NK-92 treated with Interleukin-12 subunit alpha and Interleukin-12 subunit beta, amount 100 ng/mL, for 24 hours (cell line): ENCODE measurements around the gene MYL12B.
"Not testable (repeated sequence)": the region's sequence is repeated elsewhere in the genome, so short reads cannot be mapped to it uniquely, and the experiment has no call there.

Source experiments
- DNase-seq: peaks from one replicate; lab custom pipeline; 2025; lab: John Stamatoyannopoulos, UW

Gene MYL12B

DNA sequence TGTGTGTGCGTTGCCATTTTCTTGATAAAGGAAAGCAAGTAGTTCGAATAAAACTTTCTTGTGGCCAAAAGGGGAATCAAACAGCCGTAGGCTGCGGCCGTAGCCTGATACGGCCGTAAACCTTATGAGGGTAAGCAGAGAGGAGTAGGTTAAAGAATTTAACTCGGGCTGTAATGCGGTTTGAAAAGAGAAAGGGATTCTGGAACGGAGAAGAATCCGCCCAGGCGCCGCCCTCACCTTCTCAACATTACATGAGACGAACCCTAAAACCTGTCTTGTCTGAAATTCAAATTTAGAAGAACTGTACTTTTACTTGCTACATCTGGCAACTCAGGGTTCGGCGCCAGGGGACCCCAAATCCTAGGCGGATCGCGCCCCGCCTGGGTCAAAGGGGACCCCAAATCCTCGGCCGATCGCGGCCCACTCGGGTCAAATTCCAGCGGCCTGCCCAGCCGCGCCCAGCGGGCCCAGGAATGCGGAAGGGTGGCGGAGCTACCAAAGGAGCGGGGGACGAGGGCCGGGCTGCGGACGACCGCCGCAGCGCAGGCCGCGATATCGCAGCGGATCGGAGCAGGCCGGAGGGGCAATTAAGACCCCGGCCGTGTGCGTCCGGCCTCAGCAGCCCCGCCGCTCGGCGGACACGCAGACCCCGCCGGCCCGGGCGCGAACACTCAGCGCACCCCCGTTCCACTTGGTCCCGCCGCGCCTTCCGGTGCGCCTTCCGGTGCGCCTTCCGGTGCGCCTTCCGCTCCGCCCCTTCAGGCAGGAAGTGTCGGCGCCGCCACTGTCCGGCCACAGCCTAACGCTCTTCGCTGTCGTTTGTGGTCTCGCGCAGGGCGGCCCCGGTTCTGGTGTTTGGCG lies at the start of gene MYL12B:
Gene MYL12B (plus strand): TSS at position 761 of the 861 bp plus-strand sequence. CDS start 10,766 bp downstream, outside the sequence.
- DNase-seq, result peak; percentile 62

DNA sequence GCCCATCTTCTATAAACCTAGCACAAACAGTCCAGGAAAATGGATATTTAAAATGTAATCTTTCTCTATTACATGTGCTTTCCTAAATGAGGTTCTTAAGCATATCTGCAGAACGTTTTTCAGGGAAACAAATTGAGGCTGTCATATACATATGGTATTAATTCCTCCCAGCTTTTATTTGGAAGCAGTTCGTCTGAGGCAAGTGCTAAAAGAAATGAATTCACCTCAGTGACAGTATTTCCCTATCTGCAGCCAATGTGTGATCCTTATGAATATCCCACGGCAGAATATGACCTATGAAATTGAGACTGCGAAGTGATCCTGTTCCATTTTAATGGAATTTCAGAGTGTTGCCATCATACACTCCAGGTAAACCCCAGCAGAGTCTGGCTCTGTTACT lies 49.3 kb upstream of the MYL12B start:
- DNase-seq, result no peak

DNA sequence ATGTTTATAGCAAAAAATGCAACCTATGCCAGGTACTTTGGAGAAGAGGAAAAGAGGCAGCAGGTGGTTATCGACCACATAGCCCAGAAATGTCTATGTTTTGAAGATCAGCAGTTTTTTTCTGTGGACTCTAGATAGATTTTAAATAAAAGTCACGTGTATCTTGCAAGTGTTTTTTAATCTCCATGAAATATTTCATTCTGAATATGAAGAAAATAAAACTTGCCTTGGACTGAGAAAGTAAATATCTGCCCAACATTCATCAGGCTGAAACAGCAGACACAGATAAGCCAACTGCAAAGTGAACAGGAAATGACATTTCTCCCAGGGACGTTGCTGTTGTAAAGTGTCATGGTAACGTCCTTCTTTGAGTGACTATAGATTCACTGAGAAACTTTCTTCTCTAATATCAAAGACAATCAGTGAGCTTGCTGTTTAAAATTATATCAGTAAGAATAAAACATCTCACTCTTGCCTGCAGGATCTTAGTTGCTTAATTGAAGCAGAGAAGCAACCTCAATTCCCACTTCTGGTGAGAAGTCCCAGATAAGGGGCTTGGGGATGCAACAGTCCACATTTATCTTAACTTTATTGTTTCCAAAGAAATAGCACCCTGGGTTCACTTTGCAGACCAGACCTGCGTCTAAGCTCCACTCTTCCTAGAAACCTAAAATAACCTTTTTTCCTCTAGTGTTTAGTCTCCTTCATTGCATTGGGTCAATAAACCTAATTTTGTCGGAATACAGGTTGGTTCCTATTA lies 48.5 kb upstream of the MYL12B start:
- no peak for DNase-seq

DNA sequence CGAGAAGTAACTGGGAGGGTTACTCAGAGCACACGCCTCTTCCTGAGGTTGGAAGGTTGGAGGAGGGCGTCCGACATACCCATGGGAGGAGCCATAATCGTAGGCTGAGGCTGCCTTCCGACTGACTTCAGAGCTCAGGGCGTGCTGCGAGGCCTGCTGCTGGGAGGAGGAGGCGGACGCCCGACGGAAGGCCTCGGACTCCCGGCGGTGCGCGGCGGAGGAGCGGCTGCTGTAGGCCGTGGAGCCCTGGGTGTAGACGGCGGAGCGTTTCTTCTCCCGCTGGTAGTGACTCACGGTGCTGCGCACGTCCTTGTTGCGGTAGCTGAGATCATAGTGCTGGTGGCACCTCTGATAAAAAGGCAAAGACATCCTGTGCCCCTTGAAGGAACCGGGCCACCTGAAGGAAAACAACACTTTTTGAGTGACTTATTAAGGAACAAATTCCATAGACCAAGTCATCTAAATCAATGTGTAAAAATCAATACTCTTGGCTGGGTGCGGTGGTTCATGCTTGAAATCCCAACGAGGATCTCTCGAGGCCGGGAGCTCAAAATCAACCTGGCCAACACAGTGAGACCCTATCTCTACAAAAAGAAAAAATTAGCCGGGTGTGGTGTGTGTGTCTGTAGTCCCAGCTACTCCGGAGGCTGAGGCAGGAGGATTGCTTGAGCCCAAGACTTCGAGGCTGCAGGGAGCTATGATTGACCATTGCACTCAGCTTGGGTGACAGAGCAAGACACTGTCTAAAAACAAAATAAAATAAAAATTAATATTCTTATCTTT lies 46.9 kb upstream of the MYL12B start:
- DNase-seq, result no peak

DNA sequence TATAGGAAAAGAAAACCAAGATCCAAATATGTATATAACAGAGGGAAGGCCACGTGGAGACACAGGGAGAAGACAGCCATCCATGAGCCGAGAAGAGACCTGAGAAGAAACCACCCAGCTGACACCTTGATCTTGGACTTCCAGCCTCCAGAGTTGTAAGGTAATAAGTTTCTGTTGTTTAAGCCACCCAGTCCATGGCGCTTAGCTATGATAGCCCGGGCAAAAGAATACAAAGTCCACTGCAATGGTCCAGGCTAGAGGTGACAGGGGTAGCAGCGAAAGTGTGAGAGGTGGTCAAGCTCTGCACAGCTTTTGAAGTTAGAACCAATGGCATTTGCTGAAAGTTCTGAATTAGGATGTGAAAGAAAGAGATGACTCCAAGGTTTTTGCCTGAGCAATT lies 44.9 kb upstream of the MYL12B start:
- no peak for DNase-seq

DNA sequence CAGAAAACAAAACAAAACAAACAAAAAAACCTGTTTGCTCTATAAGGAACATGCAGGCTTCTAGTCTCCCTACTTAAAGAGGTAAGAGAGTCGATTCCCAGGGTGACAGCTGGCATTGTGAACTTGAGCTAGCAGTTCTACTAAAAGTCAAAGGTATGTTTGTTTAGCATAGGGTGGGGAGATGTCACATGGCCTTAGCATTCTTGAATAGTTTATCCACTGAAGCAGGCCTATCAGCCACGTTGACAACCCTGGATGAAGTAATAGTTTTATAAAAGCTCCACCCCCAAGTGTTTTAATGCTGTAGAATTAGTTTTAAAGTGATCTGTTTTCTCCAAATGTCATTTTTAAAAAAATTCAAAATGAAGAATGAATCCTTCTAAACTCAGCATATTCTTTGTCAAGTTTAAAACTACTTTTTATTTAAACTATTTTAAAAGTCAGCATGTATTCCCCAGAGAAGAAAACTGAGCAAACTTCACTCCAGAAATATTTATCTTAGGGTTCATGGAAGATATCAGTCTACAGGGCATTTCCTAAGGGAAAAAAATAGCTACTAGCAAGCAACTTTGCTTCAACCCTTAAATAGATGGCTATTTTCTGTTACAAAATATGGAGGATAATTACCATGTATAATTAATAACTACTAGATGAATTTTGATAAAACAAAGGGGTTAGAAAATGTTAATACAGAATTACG lies 43.8 kb upstream of the MYL12B start:
- DNase-seq, result no peak

DNA sequence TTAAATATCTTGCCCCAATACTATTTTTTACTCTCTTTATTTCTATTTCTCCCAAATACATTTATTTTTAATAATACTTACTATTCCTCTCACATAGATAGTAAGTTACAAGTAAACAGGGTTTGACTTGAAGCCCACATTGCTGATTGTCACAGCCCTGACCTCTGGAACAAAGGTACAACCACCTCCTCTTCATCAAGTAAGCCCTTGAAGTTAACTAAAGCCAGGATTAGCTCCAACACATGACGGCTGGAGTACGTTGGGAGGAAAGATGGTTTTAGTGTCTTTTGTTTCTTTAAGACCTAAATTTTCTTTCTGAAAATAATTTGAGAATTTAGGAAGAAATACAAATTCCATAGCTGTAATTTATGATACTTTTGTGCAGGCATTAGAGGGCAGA lies 43.1 kb upstream of the MYL12B start:
- no peak for DNase-seq

DNA sequence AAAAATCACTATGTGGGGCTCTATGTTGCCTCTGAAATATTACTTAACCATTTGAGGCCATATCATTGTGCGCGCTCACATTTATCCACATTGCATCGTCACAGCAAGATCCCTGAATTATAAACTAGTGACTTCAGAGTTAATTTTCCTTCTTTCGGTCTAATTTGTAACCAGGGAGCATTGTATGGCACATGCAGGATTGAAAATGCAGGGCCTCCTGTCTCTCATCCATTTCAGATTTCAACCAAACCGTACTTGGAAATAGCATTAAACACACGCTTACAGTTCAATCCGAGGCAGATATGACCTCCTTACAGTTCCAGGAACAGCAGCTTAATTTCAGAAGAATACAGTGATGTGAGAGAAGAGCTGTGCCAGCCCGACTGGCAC lies 42.7 kb upstream of the MYL12B start:
- DNase-seq, result no peak

DNA sequence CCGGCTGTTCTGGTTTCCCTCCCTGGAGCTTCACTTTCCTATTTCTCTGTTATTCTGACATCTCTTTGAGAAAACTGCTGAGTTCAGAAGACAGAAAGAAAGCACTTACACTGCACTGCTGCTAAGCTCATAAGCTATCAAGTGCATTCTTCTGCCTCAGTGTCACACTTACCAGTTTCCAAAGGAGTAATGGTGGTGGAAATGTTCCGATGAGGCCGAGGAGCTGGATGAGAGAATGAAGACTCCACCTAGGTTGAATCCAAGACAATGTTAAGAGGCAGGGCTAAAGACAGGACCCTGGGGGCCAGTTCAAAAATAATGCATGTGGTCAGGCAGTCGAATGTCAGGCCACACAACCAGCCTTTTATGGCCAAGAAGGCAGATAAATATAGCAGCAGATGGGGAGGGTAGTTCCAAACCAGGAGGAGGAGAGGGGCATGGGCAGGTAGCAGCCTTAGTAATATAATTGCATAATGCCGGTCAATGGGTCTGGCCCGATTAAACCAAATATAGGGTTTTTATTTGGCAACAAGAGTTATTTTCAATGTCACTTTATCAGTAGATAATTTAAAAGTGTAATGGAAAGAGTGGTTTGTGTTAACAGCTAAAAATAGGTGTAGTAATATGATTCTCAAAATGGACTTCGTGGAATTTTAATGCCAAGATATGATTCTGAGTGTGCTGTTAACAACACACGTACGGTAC lies 42.1 kb upstream of the MYL12B start, which contains the start of gene MYOM1:
Gene MYOM1 (minus strand): TSS at position 338 of the 705 bp plus-strand sequence. CDS start 4,745 bp downstream, outside the sequence.
- no peak for DNase-seq

DNA sequence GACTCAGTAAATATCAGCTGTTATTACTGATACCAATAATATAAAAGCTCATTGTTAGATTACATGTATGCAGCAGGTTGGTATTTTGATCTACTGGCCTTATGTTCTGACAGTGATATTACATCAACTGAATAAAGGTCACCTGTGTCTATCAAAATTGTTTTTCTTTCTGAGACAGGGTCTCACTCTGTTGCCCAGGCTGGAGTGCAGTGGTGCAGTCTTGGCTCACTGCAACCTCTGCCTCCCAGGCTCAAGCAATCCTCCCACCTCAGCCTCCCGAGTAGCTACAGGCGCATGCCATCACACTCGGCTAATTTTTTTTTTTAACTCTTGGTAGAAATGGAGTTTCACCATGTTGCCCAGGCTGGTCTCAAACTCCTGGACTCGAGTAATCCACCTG lies 41.1 kb upstream of the MYL12B start:
- not testable (repeated sequence) for DNase-seq

DNA sequence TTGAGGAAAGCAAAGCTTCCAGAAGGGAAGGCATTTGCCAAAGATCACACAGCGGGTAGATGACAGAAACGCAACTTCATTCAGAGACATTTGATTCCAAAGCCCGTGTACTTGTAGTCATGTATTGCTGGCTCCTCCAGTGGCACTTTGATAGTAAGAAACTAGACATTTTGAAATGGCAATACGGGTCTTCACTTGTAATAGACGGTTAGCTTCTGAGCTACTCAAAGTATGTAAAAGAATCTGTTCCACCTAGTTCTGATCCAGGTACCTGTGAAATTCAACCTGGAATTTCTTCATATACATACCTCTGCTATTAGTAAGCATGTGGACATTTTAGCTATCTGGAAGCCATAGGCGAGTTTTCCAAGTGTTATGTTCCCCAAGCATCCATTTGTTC lies 40.4 kb upstream of the MYL12B start:
- DNase-seq, result no peak

DNA sequence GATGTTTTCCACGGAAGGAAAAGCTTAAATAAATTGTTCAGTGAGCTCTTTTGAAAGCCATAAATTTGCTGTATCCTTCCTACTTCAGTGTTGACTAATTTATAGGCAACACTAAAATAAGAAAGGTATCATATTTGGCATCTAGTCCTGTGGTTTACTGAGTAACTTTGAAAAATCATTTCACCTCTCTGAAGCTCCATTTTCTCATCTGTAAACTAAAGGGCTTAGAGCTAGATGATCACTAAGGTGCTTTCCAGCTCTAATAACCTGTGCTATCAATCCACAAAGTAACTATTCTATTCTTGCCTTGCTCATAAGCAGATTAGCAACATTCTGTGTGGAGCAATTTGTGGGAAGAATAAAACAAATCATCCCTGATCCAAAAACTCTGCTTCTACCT lies 38.6 kb upstream of the MYL12B start:
- no peak for DNase-seq

DNA sequence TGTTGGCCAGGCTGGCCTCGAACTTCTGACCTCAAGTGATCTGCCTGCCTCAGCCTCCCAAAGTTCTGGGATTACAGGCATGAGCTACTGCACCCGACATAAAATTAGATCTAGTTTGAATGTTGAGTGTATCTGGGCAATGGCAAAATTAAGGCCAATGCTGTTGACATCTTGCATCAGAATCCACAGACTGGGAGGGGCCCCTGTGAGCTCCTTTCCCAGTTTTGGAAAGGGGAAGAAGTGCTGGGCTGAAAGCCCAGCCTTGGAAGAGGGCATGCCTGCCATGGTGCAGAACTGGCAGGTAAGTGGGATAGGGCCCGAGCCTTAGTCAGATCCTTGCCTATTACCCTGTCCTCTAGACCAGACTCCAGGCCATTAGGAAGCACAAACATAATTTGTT lies 37.7 kb upstream of the MYL12B start:
- no peak for DNase-seq

DNA sequence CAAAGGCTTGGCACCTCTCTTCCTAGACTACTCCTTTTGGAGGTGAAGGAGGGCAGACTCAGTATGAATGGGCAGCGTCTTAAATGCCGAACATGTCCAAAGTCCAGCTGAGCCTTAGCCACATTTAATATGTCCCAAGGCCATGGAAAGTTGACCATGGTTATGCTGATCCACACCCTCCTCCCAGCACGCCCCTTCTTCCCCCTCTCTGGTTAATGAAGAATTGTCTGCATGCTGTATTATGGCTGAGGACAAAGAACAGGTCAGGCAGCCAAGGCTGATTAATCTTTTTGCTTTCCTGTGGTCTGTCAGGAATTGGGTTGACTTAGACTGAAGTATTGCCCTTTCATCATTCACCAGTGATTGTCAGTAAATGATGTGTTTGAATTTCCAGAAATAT lies 36.3 kb upstream of the MYL12B start:
- DNase-seq, result no peak

DNA sequence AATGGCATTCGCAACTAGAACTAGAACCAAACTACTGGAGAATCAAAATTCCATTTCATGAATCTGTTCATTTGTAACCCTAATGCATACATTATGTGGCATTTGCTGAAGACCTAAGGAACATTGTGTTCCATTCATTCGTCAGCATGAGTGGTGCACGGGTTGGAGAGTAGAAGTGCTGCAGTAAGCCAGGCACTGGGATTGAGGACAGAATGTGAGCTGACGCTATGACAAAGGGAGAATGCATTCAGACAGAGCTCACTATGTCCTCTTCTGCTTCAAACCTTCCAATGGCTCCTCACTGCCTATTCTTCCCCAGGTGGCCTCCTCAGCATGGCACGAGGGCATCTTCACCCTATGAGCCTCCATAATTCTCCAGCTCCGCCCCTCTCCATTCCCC lies 35.9 kb upstream of the MYL12B start:
- DNase-seq, result no peak

DNA sequence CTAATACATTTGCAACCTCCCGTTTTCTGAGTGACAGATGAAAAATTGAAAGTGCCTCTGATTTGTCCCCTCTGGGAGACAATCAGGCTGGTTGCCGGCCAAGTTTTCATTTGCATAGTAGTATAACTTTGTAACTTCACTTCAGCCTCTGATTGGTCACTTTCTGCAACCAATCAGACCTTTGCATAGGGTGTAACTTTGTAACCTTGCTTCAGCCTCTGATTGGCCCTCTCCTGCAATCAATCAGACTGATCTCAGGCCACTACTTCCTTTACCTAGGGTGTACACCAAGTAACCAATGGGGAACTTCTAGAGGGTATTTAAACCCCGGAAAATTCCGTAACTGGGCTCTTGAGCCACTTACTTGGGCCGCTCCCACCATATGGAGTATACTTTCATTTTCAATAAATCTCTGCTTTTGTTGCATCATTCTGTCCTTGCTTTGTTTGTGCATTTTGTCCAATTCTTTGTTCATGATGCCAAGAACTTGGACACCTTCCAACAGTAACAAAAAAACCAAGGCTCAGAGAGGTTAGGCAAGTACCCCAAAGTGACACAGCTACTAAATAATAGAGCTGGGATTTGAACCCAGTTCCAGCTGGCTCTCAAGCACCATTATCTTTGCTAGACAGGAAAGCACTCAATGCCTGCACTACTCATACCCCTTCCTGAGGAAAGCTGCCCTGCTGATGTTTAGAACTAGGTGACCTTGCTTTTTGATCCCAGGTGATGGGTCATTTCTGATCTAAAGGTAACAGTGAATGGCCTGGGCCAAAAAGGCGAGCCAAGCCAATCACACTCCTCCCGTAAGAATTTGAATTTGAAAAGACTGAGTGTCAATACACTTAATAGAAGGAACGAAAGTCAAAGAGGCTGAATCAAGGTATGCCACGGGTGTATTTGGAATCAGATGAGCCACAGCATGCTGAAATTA lies 31.3 kb upstream of the MYL12B start:
- no peak for DNase-seq

DNA sequence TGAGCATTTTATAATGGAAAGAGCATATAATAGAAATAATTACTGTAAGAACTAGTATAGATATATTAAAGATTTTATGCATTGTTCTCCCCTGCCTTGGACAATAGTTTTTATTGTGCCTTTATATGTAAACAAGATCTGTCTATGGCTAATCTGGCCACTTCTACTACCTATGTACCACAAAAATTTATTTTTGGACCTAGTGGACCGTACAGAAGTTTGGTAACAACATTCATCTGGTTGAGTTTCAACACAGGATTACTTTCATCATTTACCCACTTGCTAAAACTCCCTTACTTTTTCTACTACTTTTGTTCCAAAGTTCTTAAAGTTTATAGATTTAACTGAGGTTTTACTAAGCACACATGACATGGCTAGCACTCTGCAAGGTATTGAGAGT lies 28.9 kb upstream of the MYL12B start:
- DNase-seq, result no peak

DNA sequence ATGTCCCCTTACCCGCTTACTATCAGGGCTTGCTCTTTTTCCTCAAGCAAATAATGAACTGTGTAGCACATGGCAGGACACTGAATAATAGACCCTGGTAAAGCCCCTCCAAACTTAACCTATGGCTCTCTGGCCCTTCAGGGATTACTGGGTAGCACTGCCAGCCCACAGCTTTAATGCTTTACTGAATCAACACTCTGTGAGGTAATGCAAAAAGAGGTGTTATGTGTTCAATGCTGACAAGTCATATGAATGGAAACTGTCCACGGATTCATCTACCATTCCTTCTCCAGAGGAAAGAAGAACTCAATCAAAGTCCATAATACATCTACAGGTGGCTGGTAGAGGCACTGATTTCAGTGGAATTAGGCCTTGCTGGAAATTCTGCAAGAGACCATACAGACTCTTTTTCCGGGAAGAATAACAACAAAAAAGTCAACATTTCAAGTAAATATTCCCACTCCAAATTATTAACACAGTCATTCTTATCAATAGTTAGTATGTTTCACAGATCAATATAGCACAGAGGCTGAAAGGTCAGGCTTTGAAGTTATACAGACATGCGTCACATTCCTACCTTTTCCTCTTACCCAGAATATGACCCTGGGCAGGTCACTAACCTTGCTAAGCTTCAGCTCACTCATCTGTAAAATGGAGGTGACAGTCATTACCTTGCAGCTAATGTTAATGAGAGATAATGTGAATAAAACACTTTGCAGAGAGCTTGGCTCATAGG lies 28.3 kb upstream of the MYL12B start:
- no peak for DNase-seq

DNA sequence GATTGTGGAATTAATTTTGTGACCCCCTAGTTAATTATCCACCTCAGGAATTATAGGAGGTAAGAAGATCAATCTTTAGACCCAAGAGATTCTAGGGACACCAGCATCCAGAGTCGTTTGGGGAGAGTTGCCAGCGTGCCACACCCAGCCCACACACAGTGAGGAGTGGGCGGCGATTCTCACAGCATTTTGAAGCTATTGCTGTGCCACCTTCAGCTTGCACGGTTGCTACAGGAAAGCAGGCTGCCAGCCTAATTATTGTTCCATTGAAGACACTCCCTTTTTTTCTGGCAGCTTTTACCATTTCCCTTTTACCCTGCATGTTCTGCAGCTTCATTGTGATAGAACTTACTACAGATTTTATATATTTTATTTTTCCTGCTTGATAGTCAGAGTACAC lies 27.5 kb upstream of the MYL12B start:
- DNase-seq, result no peak
